ENCODE measurements around the gene ADAP1.
"Not testable (repeated sequence)": the region's sequence is repeated elsewhere in the genome, so short reads cannot be mapped to it uniquely, and the experiment has no call there.

ADAP1 gene

DNA sequence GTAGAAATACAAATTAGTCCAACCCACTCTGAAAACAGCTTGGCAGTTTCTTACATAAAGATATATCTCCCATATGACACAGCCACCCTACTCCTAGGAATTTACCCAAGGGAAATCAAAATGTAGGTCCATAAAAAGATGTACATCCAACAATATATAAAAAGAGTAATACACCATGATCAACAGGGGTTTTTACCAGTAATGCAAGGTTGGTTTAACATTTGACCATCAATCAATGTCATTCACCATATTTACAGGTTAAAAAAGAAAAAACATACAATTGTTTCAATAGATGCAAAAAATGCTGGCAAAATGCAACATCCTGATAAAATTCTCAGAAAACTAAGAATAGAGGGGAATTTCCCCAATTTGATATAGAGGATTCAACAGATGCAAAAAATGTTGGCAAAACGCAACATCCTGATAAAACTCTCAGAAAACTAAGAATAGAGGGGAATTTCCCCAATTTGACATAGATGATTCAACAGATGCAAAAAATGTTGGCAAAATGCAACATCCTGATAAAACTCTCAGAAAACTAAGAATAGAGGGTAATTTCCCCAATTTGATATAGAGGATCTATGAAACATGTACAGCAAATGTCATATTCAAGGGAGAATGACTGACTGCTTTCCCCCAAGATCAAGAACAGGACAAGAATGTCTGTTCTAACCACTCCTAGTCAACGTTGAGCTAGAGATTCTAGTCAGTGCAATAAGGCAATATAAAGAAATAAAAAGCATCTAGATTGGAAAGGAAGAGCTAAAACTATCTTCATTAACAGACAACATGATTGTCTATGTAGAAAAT, 13.7 kb downstream of the ADAP1 start:
- DNase-seq = no peak

GRCh38 chr7:939843-940242, 14.6 kb downstream of the ADAP1 start:
- no peak for DNase-seq

DNA sequence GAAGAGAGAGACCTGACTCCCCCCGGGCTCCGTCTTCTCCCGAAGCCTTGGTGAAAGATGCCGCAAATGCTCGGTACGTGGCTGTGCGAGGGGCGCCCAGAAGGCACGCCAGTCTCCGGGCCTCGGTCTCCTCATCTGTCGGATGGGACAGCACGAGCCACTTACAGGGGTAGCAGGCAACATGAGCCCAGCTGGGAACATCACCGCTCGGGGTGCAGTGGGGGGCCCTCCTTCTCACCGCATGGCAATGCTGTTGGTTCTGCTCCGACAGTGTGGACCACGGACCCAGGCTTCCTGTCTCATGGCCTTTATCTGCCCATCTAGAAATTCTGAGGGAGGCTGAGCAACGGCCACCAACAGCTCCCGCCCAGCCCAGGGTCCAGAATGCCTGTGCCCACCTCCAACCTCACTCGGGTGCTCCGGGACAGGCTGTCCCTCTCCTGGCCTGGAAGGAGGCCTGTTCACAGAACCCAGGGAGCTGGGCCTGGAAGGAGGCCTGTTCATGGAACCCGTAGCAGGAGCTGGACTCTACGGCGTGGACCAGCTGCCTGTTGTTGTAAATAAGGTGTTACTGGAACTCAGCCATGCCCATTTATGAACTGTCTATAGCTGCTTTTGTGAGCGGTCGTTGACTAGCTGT, 15.8 kb downstream of the ADAP1 start:
- DNase-seq = no peak

GRCh38 chr7:937856-938484, 16.5 kb downstream of the ADAP1 start:
- DNase-seq = no peak

- DNase-seq = no peak
Measured at GRCh38 chr7:936386-937054, 18.0 kb downstream of the ADAP1 start.

GRCh38 chr7:935874-936385, 18.6 kb downstream of the ADAP1 start:
- DNase-seq = no peak

DNA sequence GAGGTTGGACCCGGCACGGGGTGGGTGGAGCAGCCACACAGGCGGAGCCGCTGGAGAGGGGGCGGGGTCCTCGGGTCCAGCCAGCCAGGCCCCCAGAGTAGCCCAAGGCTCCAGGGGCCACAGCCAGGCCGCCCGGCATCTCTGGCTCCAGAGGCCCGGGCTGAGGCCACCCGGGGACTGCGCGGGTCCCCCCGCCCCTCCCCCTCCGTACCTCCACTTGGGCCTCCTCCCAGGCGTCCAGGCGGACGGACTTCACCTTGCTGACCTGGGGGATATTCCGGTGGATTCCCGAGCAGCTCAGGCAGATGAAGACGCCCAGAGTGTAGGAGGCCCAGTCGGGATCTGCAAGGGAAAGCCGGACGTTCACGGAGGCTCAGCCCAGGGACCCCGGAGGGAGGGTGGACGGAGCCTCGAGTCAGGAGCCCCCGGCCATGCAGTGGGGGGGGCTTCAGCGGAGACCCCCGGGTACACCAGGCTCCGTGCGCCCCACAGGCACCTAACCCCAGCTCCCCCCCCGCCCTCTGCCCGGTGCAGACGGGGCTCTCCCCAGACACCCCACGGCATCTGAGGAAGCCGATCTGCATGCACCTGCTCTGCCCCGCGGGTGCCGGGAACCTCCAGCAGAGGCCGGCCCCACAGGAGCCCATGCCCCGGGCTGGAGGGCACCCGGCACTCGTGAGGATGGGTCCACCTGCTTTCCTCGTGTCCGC, 19.2 kb downstream of the ADAP1 start:
- DNase-seq = no peak

GRCh38 chr7:934469-935163, 19.9 kb downstream of the ADAP1 start:
- DNase-seq = no peak

DNA sequence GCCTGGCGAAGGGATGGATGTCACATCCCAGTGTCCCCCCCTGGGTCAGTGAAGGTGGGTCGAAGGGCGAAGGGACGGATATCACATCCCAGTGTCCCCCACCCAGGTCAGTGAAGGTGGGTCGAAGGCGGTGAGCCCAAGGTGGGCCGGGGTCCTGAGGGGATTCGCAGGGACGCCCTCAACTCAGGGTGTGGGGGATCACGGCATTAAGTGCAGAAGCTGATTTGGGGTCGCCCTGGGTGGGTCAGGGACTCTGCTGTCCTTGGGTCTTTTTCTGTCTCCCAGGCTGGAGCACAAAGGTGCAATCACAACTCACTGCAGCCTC, 21.9 kb downstream of the ADAP1 start:
- DNase-seq = no peak

DNA sequence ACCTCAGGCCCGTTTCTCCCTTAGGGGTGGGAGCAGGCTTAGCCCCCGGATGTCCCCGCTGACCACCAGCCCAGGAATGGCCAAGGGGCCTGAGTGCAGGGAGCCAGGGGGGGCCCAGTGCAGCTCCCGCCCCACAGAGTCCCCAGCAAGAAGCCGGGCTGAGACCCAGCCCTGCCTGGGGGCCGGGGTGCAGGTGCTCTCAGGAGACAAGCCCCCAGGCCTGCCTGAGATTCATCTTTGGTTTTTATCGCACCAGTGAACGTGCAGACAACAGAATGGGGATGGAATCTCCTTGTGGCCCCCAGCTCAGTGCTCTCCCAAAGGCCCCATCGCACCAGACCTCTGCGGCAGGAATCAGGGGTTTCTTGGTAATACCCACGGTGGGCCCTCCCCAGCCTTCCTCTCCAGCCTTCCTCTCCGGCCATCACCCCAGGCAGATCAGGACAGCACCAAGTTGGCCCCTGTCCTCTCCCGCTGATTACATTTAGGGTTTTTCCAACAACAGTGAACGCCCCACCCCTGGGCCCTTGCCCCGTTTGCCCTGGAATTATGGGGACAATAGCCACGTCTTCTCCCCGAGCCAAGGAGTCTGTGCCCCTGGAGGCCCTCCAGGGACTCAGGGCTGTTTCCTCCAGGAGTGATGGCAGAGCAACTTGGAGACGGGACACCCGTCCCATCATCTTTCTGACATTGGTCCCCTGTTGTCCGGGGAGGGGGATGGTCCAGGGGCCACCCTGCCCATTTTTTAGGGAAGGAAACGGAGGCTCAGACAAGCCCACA, 22.4 kb downstream of the ADAP1 start:
- DNase-seq = no peak

DNA sequence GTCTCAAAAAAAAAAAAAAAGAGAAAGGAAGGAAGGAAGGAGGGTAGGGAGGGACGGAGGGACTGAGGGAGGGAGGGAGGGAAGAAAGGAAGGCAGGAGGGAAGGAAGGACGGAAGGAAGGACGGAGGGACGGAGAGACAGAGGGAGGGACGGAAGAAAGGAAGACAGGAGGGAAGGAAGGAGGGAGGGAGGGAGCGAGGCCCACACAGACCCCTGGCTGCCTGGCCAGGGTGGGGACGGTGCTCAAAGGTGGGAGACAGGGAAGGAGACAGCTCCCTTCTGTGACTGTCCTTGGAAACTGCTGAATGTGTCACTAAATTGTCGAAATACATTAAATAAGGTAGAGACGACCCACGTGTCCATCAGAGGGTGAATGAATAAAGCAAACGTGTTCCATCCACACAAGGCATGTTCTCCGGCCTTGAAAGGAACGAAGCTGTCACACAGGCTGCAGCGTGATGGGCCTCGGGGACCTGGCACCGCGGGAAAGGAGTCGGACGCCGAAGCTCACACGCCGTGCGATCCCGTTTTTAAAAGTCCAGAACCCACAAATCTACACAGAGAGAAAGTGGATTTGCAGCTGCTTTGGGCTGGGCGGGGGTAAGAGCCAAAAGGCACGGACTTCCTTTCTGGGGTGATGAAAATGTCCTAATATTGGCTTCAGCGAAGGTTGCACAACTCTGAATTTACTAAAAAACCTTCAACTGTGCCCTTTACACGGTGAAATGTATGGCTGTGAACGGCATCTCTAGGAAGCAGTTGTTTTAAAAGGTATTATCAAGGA, 23.3 kb downstream of the ADAP1 start:
- no peak for DNase-seq

DNA sequence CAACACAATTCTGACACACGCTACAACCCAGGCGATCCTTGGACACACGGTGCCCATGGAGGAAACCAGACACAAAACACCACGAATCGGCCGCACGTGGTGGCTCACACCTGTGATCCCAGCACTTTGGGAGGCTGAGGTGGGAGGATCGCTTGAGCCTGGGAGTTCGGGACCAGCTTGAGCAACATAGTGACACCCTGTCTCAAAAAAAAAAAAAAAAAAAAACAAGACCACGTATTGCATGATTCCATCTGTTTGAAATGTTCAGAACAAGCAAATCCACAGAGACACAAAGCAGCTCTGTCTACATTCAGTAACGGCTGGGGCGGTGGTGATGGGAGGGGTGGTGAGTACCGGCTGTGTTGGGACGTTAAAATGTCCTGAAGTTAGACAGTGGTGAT, 25.2 kb downstream of the ADAP1 start:
- peak in 21 of 51 donors; percentile 16 to 73 (median 44) for DNase-seq

- peak in 36 of 51 donors; percentile 13 to 83 (median 54) for DNase-seq
Measured at GRCh38 chr7:927031-927671, 27.3 kb downstream of the ADAP1 start.

DNA sequence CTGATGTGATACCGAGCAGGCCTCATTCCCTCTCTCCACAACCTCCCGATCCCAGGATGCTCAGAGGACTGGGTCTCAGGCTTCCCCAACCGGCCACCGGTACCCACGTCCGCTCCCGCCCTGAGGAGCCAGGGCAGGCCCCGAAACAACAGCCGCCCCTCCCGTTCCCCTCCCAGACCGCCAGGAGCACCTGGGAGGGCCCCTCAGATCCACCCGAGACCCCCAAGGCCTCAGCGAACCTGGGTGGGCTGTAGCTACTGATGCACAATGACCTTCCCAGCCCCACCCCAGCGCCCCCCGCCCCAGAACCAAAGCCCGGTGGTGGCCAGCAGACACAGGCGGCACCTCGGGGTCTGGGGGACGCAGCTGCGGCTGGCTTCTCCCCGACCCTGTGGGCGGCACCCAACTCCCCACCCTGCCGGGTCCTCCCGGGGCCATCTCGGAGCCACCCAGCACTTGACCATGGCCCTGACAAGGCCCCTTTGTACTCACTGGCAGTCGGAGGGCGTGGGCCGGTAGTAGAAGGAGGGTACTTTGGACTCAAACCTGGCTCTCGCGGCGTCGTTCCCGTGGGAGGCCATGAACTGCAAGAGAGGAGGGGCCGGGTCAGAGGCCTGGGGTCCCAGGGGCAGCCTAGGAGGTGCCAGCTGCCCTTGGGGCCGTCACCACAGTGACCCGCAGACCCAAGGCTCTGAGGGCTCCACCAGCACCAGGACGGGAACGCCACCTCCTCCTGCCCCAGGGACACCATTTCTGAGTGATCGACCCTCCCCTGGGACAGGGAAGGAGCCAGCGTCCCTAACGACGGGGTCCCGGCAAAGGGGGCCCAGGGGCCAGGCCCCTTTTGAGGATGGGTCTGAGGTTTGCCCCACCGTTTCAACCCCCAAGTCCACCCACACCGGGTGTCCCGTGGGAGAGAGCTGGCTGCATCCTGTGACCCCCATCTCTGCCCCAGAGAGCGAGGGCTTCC, 28.1 kb downstream of the ADAP1 start:
- DNase-seq = peak in 29 of 51 donors; percentile 13 to 79 (median 55)

DNA sequence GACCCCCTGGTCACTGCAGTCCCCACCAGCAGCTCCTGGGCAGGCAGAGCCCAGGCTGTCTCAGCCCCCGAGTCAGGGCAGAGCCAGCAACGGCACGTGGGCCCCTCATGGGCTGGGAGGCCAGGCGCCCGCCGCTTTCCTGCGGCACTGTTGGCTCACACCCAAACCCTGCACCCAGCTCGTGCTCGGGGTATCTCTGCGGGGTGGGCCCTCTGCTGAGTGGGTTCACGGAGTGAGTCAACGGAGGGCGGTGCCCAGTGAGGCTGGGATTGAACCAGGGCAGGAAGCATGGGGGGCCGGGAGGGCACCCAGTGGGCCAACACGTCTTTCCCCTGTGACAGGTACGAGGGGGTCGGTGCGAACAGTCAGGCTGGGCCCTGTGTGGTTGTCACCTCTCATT, 28.9 kb downstream of the ADAP1 start:
- DNase-seq = peak in 8 of 51 donors; percentile 24 to 59 (median 44)

DNA sequence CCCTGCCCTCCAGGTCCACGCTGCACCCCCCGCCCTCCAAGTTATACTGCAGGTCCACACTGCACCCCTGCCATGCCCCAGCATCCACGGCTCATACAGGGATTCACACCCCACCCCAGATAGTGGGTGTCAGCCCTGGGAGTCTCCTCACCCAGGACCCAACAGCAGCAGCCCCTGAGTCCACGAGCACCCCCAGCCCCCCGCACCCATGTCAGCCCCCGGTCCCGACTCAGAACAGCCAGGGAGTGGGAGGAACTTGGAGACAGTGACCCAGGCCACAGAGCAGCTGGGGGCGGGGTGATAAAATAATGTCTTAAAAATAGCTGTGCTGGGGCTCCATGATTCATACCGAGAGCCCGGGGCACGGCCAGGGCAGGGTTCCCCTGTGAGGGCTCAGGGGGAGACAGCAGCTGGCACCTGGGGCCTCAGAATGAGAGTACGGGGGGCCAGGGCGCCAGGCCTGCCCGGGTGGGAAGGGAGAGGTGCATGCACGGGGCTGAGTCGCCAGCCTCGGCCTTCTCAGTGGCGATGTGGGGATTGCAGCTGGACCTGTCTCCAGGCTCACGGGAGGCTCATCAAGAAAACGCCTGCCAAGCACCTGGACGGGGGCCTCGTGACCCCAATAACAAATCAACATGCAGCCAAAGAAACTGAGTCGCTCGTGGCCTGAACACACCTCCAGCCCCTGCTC, 29.8 kb downstream of the ADAP1 start:
- no peak for DNase-seq

DNA sequence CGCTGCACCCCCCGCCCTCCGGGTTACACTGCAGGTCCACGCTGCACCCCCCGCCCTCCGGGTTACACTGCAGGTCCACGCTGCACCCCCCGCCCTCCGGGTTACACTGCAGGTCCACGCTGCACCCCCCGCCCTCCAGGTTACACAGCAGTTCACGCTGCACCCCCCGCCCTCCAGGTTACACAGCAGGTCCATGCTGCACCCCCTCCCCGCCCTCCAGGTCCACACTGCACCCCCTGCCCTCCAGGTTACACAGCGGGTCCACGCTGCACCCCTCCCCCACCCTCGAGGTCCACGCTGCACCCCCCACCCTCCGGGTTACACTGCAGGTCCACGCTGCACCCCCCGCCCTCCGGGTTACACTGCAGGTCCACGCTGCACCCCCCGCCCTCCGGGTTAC, 30.4 kb downstream of the ADAP1 start:
- DNase-seq = not testable (repeated sequence)

Measured in hypothalamus (tissue), 51 donors.